ELF-1 (cell line): ENCODE measurements around the gene ZMYND8.
A peak's percentile ranks its signal among the peaks of the same experiment; 100 is the strongest.

Source experiments
- DNase-seq: peaks from one replicate; pipeline ENCODE4 v3.0.0-alpha.2; 2016; ENCODE audit warnings: low read depth, low spot score

ZMYND8 gene

DNA sequence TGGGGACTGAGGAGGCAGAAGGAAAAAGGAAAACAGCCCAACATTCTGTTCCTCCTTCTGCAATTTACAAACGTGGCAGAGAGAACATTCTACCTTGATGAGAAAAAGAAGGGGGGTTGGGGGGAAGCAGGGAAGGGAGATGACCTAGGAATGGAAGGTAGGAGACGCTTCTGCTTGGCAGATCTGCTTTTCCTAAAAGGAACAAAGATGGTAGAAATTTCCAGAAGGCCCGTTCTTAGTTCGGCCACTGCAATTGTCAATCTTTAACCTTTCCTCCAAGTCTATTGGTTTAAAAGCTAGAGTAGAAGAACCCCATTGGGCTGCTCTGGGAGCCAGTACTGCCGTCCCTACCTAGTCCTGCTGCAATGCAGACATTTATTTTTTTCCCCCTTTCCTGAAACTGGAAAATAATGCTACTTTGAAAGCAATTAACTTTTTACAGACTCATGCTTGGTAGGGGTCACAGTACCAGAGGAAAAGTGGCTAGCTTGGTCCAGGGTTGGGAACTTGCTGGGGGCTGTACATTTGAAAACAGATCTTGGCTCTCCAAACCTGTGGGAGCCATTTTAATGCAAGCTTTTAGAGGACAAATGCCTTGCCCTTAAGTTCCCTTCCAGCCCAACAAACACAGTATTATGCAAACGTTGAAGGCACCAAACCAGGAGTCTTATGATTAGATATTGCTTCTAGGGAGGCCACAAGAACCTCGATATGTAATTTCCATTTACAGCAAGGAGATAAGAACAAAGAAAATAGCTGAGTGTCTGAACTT is 2.6 kb downstream of the ZMYND8 start:
- no peak for DNase-seq

GRCh38 chr20:47353239-47353691 is 3.2 kb downstream of the ZMYND8 start:
- DNase-seq: no peak

DNA sequence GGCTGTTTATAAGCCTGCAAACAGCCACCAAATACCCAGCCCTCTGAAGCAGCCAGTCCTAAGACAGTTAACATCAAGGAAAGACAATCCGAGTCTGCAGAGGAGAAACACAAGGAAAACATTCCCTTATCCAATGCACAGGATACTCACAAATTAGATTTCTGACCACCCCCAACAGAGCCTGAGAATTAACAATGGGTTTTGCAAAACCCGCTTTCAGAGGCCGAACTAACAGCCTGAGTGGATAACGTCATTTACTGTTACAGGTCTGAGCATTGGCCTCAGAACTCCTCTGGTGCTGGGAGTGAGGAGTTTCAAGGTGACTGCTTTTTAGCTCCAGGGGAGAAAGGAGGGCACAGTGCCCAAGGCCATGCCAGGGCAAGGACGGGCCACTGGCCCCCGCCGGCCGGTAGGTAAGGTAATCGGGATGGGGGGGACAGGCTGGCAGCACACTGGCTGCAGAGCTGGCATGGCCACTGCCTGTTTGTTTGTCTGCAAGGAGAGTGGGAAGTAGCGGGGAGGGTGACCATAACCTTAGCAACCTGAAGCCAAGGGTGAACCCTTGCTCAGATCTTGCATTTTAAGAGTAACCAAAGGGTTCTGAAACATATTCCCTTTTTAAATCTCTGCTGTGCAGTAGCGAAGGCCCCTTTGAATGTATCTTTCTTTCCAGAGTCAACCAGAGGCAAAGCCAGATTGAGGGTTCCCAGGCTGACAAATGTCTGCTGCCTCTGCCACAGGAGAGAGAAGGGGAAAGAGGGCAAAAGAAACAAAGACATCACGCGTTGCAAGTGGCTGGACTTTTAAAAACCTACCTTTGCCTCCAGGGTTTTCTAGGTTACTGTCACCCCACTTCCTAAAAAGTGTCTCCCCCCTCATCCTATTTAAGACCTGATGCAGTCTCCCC is 3.9 kb downstream of the ZMYND8 start:
- DNase-seq: no peak

DNA sequence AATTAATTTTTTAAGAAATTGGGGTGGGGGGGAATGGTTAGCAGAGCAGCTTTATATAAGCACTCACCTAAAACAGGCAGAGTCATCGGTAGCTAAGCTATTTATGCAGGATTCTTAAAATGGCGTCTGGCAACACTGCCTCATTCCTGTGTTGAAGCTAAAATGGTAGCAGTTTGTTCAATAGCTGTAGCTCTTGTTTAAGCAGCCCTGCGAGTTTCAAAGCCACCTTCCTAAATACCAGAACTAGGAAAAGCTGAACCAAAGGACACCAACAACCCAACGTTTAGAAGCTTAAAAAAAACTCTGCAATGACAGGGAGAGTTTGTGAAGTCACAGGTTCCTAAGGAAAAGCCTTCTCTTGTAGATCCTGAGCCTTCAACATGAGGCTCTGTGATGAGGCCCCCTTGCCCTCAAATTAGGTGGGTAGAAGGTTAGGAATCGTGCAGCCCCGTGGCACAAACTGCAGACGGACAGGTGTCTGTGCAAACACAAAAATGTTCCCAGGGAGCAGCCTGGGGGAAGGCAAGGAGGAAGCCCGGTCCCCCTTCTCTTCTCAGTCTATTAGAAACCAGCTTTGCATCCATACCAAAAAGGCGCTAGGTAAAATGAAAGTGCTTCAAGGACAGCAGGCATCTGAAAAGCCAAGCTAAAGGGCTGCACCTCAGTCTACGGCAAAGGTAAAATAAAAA is 4.7 kb downstream of the ZMYND8 start:
- peak; percentile 67 for DNase-seq

DNA sequence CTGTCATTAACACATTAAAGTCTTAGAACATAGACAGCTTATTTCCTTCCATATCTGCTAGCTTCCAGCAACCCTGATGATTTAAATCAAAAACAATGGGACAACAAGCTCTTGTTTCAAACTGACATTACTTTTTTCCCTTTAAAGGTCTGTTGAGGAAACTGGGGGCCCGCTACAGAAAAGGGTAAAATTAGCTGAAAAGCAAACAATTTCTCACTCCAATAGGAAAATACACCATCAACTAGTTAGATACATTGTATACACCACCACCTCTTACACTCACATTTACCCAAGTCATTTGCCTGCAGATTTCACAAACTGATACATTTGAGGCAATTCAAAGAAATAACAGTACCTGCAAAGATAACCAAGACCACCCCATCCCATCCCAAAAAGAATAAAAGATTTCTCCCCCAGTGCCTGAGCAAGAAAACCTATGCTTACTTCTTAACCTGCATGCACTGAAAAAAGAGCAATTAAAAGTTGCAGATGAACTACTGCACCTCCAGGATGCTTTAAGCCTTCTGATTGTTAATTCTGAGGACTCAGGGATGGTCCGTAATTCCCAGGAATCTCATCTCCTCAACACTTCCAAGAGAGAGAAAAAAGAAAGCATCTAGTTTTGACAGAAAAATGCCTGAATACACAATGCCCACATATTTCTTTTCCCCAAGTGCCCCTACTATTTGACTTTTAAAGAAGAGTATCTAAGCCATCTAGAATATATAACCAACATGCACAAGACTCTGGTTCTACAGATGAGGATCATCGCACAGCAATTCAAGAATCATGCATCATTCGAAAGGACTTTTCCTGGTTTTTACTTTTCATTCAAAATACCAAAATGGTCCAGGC is 5.6 kb downstream of the ZMYND8 start:
- DNase-seq: no peak

GRCh38 chr20:47350181-47350550 is 6.3 kb downstream of the ZMYND8 start:
- no peak for DNase-seq

DNA sequence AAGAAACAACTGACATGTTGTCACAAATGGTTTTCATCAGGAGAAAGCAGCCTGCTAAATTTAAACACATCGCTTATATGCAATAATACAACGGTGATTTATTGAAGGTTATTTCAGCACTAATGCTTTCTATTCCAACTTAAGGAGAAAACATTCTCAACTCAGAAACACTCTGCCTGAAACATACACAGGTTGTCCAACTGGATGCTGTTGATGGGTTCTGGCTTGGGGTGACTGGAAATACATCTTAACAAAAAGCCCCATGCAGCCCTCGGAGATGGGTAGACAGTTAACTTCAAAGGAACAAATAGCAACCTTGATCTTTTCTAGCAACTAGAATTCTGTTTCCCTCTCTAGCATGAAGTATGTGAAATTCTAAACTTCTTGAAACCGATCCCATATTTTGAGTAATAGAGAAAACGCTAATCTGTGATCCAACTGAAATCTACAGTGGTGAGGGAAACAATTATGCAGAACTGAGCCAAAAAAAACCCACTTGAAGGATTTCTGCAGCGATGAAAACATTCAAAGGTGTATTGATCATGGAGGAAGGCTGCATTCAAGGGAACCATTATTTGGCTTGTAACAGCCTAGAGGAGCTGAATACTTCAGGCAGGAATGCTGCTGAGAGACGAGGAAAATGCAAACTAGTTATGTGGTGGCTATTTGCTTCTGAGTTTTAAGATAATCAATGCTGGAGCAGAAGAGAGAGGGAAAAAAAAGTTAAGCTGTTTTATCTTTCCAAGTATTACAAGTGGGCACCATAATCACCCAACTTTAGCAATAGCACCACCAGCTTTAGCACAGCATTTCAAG is 6.9 kb downstream of the ZMYND8 start:
- no peak for DNase-seq

DNA sequence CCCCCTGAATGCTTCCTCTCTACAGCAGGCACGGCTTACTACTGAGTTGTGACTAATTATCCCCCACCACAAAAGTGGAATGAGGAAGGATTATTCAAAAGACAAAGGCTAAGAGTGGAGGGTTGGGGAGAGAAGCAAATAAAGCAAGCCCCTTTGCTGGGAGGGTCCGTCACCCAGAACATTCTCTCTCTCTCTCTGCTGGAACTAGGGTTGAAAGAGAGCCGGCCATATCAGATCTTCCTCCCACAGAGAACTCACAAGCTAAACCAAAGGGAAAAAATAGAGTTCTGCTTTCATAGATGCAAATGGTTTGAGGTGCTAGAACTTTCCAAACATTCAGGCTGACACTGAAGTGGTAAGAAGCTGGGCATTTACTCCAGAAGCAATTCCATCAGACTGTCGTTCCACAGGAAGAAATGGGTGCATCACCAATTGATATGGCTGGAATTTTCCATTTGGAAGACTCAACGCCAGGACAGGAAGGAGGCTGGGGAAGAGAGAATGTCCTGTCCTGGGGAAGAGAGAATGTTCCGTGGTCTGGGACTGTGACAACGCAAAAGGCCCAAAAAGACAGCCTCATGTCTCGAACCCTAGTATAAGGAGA is 7.9 kb downstream of the ZMYND8 start:
- DNase-seq: no peak

GRCh38 chr20:47347661-47348435 is 8.7 kb downstream of the ZMYND8 start:
- no peak for DNase-seq

GRCh38 chr20:47346172-47346571 is 10.3 kb downstream of the ZMYND8 start:
- no peak for DNase-seq

DNA sequence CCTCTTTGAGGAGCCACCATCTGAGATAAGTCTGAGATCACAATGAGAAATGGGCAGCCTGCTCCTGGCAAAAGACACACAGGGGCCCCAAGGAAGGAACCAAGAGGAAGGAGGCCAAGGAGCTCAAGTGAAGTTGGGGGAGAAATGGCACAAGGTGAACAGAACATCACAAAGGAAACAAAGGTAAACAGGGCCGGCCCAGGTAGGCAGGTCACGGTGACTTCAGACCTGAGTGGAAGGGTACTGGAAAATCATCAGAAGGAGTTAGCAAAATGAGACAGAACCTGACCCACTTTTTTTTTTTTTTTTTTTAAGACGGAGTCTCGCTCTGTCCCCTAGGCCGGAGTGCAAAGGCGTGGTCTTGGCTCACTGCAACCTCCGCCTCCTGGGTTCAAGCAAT is 11.3 kb downstream of the ZMYND8 start:
- no peak for DNase-seq

GRCh38 chr20:47343007-47343472 is 13.5 kb downstream of the ZMYND8 start:
- DNase-seq: no peak

- no peak for DNase-seq
Measured at GRCh38 chr20:47338131-47338628, 18.3 kb downstream of the ZMYND8 start.

DNA sequence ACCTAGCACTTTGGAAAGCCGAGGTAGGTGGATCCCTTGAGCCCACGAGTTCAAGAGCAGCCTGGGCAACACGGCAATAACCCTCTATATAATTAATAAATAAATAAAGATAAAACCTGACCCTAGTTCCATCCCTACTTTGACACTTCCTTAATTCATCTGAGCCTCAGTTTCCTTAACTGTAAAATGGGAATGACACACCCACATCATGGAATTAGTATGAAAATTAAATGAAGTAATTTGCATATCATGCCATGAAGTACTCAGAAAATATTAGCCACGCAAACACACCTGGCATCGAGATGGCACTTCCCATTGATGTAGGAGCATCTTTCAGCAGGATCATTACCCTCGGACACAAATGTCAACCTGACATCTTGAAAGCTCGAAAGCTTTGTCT is 19.1 kb downstream of the ZMYND8 start:
- DNase-seq: no peak

DNA sequence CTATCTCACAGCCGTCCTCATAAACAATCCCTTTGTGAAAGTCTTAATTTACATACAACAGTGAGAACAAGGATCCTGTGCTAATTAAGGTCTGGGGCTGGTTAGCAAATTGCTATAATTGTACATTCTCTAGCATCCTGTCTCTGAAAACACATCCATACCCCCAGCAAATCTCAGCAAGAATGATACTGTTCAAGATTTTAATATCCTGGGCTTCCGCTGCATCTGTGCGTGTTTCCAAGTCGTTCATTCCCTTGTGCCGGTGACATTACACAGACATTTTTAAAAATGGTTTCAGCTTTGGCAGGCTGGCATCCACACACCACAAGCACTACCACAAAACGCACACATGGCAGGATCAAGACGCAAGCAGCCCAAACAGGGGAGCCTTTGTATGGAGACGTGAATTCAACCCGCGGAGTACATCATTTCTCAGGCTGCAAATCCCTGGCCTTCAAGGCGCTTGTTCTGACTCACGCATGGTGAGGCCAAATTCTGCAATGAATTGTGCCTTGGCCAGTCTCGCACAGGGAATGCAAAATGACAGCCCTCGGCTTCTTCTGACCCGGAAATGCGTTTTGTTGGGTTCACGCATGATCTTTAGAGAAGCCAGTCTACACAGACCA is 20.3 kb downstream of the ZMYND8 start:
- DNase-seq: no peak

DNA sequence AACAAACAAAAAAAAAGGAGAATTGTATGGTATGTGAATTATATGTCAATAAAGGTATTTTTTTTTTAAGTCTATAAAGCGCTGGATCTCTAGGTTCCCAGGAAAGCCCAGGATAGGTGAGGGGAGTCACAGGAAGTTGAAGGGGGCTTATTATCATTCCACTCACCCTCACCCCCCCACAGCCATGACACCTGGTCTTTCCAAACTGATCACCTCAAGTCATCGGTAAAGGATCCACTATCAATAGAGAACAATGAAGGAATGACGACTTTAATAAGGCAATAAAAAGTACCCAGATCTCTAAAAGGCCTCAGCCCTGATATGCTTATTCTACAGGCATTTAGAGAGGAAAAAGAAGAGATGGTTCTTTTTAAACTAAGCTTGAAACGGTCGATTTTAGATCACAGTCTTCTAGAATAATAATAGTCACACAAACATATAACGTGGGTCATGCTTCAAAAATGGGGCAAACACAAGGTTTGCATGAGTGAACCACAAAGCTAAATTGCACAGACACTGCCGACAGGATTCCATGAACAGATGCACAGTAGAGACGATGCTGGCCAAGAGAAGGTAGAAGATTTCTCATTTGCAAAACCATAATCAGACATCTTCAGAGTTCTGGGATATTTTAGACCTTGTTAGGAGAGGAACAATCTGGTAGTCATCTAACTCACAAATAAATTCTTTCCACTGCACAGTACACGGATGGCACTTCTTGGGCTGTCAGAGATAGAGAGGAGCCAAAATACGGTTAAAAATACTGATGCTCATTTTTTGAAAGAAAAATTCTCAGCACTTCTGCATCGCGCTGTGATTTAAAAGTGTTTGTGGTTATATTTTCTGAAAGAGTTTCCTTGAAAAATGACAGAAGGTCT is 21.0 kb downstream of the ZMYND8 start:
- DNase-seq: no peak

DNA sequence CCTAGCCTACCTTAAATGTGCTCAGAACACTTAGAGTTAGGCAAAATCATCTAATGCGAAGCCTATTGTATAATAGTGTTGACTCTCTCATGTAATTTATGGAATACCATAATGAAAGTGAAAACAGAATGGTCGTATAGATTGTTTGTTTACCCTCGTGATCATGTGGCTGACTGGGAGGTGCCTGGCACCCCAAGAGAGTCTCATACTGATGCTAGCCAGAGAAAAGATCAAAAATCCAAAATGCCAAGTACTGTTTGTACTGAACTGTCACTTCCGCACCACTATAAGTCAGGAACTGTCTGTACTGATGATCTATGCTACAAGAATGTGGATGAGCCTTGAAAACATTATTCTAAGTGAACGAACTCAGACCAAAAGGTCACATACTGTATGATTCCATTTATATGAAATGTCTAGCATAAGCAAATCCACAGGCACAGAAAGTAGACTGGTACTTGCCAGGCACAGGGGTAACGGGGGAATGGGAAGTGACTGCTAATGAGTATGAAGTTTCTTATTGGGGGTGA is 22.4 kb downstream of the ZMYND8 start:
- no peak for DNase-seq
